ENCODE measurements around the gene IDH3A. TPM values are rescaled to one million over a fixed set of nuclear protein-coding genes. Genes with fewer than 3 reads are reported as not detected.

The IDH3A gene
- total and polyA plus RNA-seq, 2 donors (not counting 1 experiment from before 2014, with no cell fraction given), result 24.9 to 65.0 TPM

- H3K27ac ChIP-seq (ENCODE audit: insufficient read depth, low read length), result no peak overlapping the region
- H3K36me3 ChIP-seq (ENCODE audit: control insufficient read depth, insufficient read depth, low read length), result peaks cover 2% of the 10 kb centered on the region
- no peak for TF ChIP-seq EZH2 (IDR thresholded peaks at IDR 0.05; ENCODE audit: low read length, missing control alignments)
- TF ChIP-seq, protein P1, sequence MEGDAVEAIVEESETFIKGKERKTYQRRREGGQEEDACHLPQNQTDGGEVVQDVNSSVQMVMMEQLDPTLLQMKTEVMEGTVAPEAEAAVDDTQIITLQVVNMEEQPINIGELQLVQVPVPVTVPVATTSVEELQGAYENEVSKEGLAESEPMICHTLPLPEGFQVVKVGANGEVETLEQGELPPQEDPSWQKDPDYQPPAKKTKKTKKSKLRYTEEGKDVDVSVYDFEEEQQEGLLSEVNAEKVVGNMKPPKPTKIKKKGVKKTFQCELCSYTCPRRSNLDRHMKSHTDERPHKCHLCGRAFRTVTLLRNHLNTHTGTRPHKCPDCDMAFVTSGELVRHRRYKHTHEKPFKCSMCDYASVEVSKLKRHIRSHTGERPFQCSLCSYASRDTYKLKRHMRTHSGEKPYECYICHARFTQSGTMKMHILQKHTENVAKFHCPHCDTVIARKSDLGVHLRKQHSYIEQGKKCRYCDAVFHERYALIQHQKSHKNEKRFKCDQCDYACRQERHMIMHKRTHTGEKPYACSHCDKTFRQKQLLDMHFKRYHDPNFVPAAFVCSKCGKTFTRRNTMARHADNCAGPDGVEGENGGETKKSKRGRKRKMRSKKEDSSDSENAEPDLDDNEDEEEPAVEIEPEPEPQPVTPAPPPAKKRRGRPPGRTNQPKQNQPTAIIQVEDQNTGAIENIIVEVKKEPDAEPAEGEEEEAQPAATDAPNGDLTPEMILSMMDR (conservative IDR thresholded peaks at IDR 0.05 in 1 of 2, IDR thresholded peaks at IDR 0.05 in 1 of 2; ENCODE audit: low read depth in 1 of 2, low read length in 2 of 2), result no peak
- no peak overlapping the region for H3K4me2 ChIP-seq (ENCODE audit: extremely low read depth, insufficient read depth, low read length)
- H3K9ac ChIP-seq (ENCODE audit: insufficient read depth, low read length), result no peak overlapping the region
- no peaks in the 10 kb centered on the region for H4K20me1 ChIP-seq (ENCODE audit: control insufficient read depth, extremely low read depth, insufficient read depth, low read length)
- DNase-seq (ENCODE audit: low read depth in 2 of 2), result no peak
- no peaks in the 10 kb centered on the region for H3K27me3 ChIP-seq (ENCODE audit: control insufficient read depth, insufficient read depth, low read length)
- H3K4me3 ChIP-seq (replicated peaks in 1 of 4; ENCODE audit: control extremely low read depth in 1 of 4, insufficient read depth in 1 of 4, low read depth in 3 of 4, low read length in 4 of 4), result no peak overlapping the region
- H2AFZ ChIP-seq (ENCODE audit: low read length), result no peak overlapping the region
- H3K79me2 ChIP-seq (ENCODE audit: control insufficient read depth, insufficient read depth, low read length), result no peaks in the 10 kb centered on the region
- no peaks in the 10 kb centered on the region for H3K9me3 ChIP-seq (ENCODE audit: control insufficient read depth, insufficient read depth, low read depth, low read length)
- no peaks in the 10 kb centered on the region for H3K4me1 ChIP-seq (ENCODE audit: control insufficient read depth, extremely low read depth, insufficient read depth, low read length)
Measured at GRCh38 chr15:78159395-78159794, 10.2 kb downstream of the IDH3A start.

GRCh38 chr15:78162038-78162437 is 12.9 kb downstream of the IDH3A start:
- no peak for DNase-seq (ENCODE audit: low read depth in 2 of 2)
- Histone ChIP-seq H3K79me2 (ENCODE audit: control insufficient read depth, insufficient read depth, low read length) (no peaks in the 10 kb centered on the region), H3K36me3 (ENCODE audit: control insufficient read depth, insufficient read depth, low read length) (peaks cover 5% of the 10 kb centered on the region), H3K4me2 (ENCODE audit: extremely low read depth, insufficient read depth, low read length) (no peak overlapping the region), H3K27ac (ENCODE audit: insufficient read depth, low read length) (no peak overlapping the region), H3K4me1 (ENCODE audit: control insufficient read depth, extremely low read depth, insufficient read depth, low read length) (no peaks in the 10 kb centered on the region), H3K9ac (ENCODE audit: insufficient read depth, low read length) (no peak overlapping the region), H3K4me3 (replicated peaks in 1 of 4; ENCODE audit: control extremely low read depth in 1 of 4, insufficient read depth in 1 of 4, low read depth in 3 of 4, low read length in 4 of 4) (no peak overlapping the region), H2AFZ (ENCODE audit: low read length) (no peak overlapping the region), H3K9me3 (ENCODE audit: control insufficient read depth, insufficient read depth, low read depth, low read length) (no peaks in the 10 kb centered on the region), H4K20me1 (ENCODE audit: control insufficient read depth, extremely low read depth, insufficient read depth, low read length) (no peaks in the 10 kb centered on the region), H3K27me3 (ENCODE audit: control insufficient read depth, insufficient read depth, low read length) (no peaks in the 10 kb centered on the region)
- TF ChIP-seq, protein P1 (conservative IDR thresholded peaks at IDR 0.05 in 1 of 2, IDR thresholded peaks at IDR 0.05 in 1 of 2; ENCODE audit: low read depth in 1 of 2, low read length in 2 of 2), result no peak
- no peak for TF ChIP-seq EZH2 (IDR thresholded peaks at IDR 0.05; ENCODE audit: low read length, missing control alignments)

GRCh38 chr15:78164010-78164409 is 14.8 kb downstream of the IDH3A start:
- TF ChIP-seq, protein P1 (conservative IDR thresholded peaks at IDR 0.05 in 1 of 2, IDR thresholded peaks at IDR 0.05 in 1 of 2; ENCODE audit: low read depth in 1 of 2, low read length in 2 of 2), result no peak
- TF ChIP-seq EZH2 (IDR thresholded peaks at IDR 0.05; ENCODE audit: low read length, missing control alignments), result no peak
- H3K36me3 ChIP-seq (ENCODE audit: control insufficient read depth, insufficient read depth, low read length), result peaks cover 5% of the 10 kb centered on the region
- no peaks in the 10 kb centered on the region for H3K27me3 ChIP-seq (ENCODE audit: control insufficient read depth, insufficient read depth, low read length)
- no peak overlapping the region for H3K27ac ChIP-seq (ENCODE audit: insufficient read depth, low read length)
- DNase-seq (ENCODE audit: low read depth in 2 of 2), result no peak
- H3K79me2 ChIP-seq (ENCODE audit: control insufficient read depth, insufficient read depth, low read length), result no peaks in the 10 kb centered on the region
- H4K20me1 ChIP-seq (ENCODE audit: control insufficient read depth, extremely low read depth, insufficient read depth, low read length), result no peaks in the 10 kb centered on the region
- no peaks in the 10 kb centered on the region for H3K4me1 ChIP-seq (ENCODE audit: control insufficient read depth, extremely low read depth, insufficient read depth, low read length)
- H3K9ac ChIP-seq (ENCODE audit: insufficient read depth, low read length), result no peak overlapping the region
- no peak overlapping the region for H3K4me3 ChIP-seq (replicated peaks in 1 of 4; ENCODE audit: control extremely low read depth in 1 of 4, insufficient read depth in 1 of 4, low read depth in 3 of 4, low read length in 4 of 4)
- no peak overlapping the region for H3K4me2 ChIP-seq (ENCODE audit: extremely low read depth, insufficient read depth, low read length)
- no peaks in the 10 kb centered on the region for H3K9me3 ChIP-seq (ENCODE audit: control insufficient read depth, insufficient read depth, low read depth, low read length)
- no peak overlapping the region for H2AFZ ChIP-seq (ENCODE audit: low read length)

All from fibroblast of lung (primary cell).